SK-N-SH treated with all-trans-retinoic acid at 6 μM for 48 hours (cell line): ENCODE measurements around the gene TAPBP.
"Not testable (repeated sequence)": the region's sequence is repeated elsewhere in the genome, so short reads cannot be mapped to it uniquely, and the experiment has no call there.

Source experiments
- ATAC-seq: fragments of 200-7000 bp; cut with Tn5 transposase; 3 replicates; pipeline ENCODE4 v1.9.1; 2020; ENCODE audit warnings: mild to moderate bottlenecking, moderate library complexity
- ARNTL ChIP-seq: fragments of 450-650 bp; formaldehyde crosslinking; IDR thresholded peaks from 2 replicates; pipeline ENCODE4 v1.5.0; 2020; ENCODE audit warnings: low read depth, mild to moderate bottlenecking, moderate library complexity, borderline replicate concordance
- BACH2 ChIP-seq: fragments of 250-450 bp; sonication (Bioruptor Pico); IDR thresholded peaks from 2 replicates; pipeline ENCODE4 v1.9.0; 2021; ENCODE audit warnings: mild to moderate bottlenecking, borderline replicate concordance
- ESRRG ChIP-seq: fragments of 250-450 bp; sonication (Bioruptor Pico); IDR thresholded peaks from 2 replicates; pipeline ENCODE4 v1.6.1; 2021; ENCODE audit warnings: mild to moderate bottlenecking
- GLIS3 ChIP-seq: fragments of 250-450 bp; sonication (Bioruptor Pico); IDR thresholded peaks from 2 replicates; pipeline ENCODE4 v1.5.0; 2020; ENCODE audit warnings: mild to moderate bottlenecking, moderate library complexity
- OSR1 ChIP-seq: fragments of 250-450 bp; sonication (Bioruptor Pico); IDR thresholded peaks from 2 replicates; pipeline ENCODE4 v1.8.0; 2022; ENCODE audit warnings: moderate library complexity, mild to moderate bottlenecking, inconsistent platforms
- PPARA ChIP-seq: fragments of 250-450 bp; sonication (Bioruptor Pico); IDR thresholded peaks from 2 replicates; pipeline ENCODE4 v1.5.0; 2020; ENCODE audit warnings: mild to moderate bottlenecking, borderline replicate concordance
- SNAI2 ChIP-seq: fragments of 250-450 bp; sonication (Bioruptor Pico); IDR thresholded peaks from 2 replicates; pipeline ENCODE4 v1.5.0; 2020; ENCODE audit warnings: mild to moderate bottlenecking, moderate library complexity
- TCF4 ChIP-seq: fragments of 250-450 bp; sonication (Bioruptor Pico); IDR thresholded peaks from 2 replicates; pipeline ENCODE4 v1.8.0; 2021; ENCODE audit warnings: mild to moderate bottlenecking, moderate library complexity, borderline replicate concordance
- TOX ChIP-seq: fragments of 250-450 bp; sonication (Bioruptor Pico); IDR thresholded peaks from 2 replicates; pipeline ENCODE4 v1.8.0; 2021; ENCODE audit warnings: mild to moderate bottlenecking, moderate library complexity, borderline replicate concordance
- ZFP30 ChIP-seq: fragments of 450-650 bp; formaldehyde crosslinking; IDR thresholded peaks from 2 replicates; pipeline ENCODE4 v1.5.0; 2022; ENCODE audit warnings: mild to moderate bottlenecking, moderate library complexity
- ZNF8 ChIP-seq: fragments of 450-650 bp; formaldehyde crosslinking; IDR thresholded peaks from 2 replicates; pipeline ENCODE4 v1.5.0; 2020; ENCODE audit warnings: mild to moderate bottlenecking, moderate library complexity
- TF ChIP-seq, protein P1 (sequence below): fragments of 250-450 bp; sonication (Bioruptor Pico); IDR thresholded peaks from 2 replicates; pipeline ENCODE4 v1.5.1; 2021; ENCODE audit warnings: mild to moderate bottlenecking, moderate library complexity
- TF ChIP-seq, protein P2 (sequence below): fragments of 250-450 bp; sonication (Bioruptor Pico); IDR thresholded peaks from 2 replicates; pipeline ENCODE4 v1.8.0; 2021; ENCODE audit warnings: low read depth, mild to moderate bottlenecking, moderate library complexity, borderline replicate concordance
- TF ChIP-seq, protein P3 (sequence below): fragments of 250-450 bp; sonication (Bioruptor Pico); IDR thresholded peaks from 2 replicates; pipeline ENCODE4 v1.5.0; 2020; ENCODE audit warnings: mild to moderate bottlenecking, moderate library complexity
- TF ChIP-seq, protein P4 (sequence below): fragments of 250-450 bp; sonication (Bioruptor Pico); IDR thresholded peaks from 2 replicates; pipeline ENCODE4 v1.8.0; 2020; ENCODE audit warnings: mild to moderate bottlenecking, moderate library complexity, borderline replicate concordance

TAPBP gene

DNA sequence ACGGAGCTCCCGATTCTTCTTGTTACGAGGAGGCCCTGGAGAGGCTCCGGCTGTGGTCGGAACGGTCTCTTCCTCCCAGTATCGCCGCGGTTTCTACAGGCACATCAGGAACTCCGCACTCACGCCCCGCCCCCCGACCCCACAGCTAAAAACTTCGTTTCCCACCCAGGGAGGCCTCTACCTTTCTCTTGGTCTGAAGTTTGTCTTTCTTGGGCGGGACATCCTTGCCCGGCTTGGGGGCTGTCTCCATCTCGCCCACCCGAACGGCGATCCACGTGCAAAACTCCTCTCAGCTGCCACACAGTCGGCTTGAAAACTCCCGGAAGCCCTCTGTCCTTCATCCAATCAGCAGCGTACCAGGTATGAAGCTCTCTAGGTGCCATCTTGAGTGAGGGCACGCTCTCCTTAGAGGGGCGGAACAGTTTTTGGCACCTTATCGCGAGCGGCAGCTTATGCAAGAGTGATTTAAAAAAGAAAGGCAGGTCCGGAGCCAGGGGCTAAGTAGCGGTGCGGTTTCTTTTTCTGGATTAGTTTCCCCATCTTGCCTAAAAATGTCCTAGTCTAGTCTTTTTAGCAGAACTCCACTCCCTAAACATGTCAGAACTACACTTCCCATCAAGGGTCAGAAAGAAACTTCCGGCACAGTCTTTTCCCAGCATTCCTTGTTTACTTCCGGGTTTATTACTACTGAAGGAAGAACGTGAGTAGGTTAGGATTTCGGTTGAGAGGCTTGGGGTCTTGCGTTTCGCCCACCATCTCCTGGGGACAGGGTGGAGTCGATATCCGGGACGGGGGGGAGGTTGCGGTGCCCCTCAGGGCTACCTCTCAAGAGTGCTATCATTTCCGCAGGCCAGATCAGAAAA lies 24.7 kb downstream of the TAPBP start, which contains the start of the genes PFDN6 and WDR46:
TSS of gene PFDN6 (plus strand) at position 681 of the 863 bp plus-strand sequence. CDS start 256 bp downstream, outside the sequence.
TSS of gene WDR46 (minus strand) at position 319 of the 863 bp plus-strand sequence. CDS start at position 250, 69 bp downstream.
- ATAC-seq: peak; percentile 96
- TF ChIP-seq PPARA (CRISPR knock-in tag): peak; percentile 68; the same call in 1 of the 2 replicates
- TF ChIP-seq, protein P1, sequence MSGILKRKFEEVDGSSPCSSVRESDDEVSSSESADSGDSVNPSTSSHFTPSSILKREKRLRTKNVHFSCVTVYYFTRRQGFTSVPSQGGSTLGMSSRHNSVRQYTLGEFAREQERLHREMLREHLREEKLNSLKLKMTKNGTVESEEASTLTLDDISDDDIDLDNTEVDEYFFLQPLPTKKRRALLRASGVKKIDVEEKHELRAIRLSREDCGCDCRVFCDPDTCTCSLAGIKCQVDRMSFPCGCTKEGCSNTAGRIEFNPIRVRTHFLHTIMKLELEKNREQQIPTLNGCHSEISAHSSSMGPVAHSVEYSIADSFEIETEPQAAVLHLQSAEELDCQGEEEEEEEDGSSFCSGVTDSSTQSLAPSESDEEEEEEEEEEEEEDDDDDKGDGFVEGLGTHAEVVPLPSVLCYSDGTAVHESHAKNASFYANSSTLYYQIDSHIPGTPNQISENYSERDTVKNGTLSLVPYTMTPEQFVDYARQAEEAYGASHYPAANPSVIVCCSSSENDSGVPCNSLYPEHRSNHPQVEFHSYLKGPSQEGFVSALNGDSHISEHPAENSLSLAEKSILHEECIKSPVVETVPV (CRISPR knock-in tag): no peak

DNA sequence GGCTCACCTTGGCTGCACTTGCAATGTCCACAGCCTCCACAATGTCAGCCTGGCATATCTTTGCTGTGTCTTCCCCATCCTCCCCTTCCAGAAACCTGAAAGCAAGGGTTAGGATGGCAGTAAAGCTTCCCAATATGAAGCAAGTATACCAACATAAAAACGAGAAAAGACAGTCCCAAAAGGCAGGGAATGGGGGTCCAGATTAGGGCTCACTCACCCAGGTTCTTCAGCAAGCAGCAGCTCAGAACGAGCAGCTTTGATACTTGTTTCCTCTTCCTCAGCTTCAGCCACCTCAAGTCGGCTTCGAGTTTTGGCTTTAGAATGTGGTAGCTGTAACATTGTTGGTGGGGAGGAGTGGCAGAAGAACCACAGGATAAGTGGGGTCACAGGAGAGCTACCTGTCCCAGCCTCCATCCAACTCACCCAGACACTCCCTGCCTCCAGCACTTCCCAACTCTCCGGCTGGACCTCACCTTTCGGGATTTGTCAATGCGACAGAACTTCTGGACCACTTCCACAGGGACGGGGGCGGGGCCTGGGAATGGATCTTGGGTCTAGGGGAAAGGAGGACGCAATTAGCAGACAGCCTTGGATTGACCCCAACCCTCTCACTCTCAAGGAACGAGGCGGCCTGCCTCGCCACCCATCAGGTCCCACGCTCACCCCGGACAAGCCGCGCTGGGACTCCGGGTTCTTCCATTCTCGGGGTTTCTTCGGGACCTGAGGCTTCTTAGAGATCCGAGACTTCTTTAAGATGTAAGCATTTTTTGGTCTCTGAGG lies 25.5 kb downstream of the TAPBP start:
- no peak for TF ChIP-seq GLIS3 (CRISPR knock-in tag)
- no peak for TF ChIP-seq ZFP30 (CRISPR knock-in tag)
- TF ChIP-seq OSR1: no peak
- no peak for TF ChIP-seq TOX (CRISPR knock-in tag)
- TF ChIP-seq, all 23 proteins: peak for 0
- ATAC-seq: no peak

DNA sequence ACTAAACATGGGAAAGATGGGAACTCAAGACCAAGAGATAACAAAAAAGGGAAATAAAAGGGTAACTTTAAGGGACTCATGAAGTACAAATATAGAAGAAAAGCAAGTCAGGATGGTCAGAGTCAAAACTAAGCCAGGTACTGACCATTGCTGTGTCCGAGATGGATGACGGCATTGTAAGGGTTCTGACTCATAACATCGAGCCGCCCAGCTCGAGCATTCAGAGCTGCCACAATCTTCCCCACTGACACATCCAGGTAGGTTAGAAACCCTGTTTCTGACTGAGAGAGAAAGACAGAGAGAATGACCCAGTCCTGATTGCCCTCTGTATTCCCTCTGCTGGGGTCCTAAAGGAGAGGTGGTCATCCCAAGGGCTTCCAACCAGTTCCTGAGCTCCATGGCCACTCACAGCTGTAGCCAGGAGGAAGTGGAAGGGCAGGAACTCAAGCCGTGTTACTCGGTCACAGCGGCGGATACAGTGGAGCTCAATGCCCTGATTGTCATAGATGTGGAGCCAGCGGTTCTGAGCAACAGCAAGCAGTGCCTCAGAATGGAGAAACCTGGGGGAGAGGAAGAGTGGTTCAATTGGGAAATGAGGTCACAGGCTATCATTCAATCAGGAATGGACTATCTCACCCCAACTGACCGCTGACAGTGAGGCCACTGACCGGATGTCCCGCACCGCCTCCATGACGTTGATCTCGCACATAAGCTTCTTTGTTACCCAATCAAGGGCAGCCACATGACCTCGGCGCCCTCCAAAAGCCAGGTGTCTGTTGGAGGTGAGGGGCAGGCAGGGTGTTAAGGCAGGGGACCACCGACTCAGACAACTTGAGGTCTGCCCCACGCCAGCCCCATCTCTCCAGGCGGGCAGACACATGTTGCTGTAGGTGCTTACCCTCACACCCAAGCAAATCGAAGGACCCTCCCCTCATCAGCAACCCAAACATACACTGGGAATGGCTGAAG lies 26.6 kb downstream of the TAPBP start:
- TF ChIP-seq ARNTL (CRISPR knock-in tag) (no peak), OSR1 (no peak), ESRRG (no peak), TCF4 (CRISPR knock-in tag) (no peak), SNAI2 (CRISPR knock-in tag) (no peak), BACH2 (no peak), ZFP30 (CRISPR knock-in tag) (no peak), ZNF8 (CRISPR knock-in tag) (no peak)
- TF ChIP-seq, protein P2, sequence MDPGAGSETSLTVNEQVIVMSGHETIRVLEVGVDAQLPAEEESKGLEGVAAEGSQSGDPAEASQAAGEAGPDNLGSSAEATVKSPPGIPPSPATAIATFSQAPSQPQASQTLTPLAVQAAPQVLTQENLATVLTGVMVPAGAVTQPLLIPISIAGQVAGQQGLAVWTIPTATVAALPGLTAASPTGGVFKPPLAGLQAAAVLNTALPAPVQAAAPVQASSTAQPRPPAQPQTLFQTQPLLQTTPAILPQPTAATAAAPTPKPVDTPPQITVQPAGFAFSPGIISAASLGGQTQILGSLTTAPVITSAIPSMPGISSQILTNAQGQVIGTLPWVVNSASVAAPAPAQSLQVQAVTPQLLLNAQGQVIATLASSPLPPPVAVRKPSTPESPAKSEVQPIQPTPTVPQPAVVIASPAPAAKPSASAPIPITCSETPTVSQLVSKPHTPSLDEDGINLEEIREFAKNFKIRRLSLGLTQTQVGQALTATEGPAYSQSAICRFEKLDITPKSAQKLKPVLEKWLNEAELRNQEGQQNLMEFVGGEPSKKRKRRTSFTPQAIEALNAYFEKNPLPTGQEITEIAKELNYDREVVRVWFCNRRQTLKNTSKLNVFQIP (CRISPR knock-in tag): no peak
- TF ChIP-seq, protein P3, sequence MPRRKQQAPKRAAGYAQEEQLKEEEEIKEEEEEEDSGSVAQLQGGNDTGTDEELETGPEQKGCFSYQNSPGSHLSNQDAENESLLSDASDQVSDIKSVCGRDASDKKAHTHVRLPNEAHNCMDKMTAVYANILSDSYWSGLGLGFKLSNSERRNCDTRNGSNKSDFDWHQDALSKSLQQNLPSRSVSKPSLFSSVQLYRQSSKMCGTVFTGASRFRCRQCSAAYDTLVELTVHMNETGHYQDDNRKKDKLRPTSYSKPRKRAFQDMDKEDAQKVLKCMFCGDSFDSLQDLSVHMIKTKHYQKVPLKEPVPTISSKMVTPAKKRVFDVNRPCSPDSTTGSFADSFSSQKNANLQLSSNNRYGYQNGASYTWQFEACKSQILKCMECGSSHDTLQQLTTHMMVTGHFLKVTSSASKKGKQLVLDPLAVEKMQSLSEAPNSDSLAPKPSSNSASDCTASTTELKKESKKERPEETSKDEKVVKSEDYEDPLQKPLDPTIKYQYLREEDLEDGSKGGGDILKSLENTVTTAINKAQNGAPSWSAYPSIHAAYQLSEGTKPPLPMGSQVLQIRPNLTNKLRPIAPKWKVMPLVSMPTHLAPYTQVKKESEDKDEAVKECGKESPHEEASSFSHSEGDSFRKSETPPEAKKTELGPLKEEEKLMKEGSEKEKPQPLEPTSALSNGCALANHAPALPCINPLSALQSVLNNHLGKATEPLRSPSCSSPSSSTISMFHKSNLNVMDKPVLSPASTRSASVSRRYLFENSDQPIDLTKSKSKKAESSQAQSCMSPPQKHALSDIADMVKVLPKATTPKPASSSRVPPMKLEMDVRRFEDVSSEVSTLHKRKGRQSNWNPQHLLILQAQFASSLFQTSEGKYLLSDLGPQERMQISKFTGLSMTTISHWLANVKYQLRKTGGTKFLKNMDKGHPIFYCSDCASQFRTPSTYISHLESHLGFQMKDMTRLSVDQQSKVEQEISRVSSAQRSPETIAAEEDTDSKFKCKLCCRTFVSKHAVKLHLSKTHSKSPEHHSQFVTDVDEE (CRISPR knock-in tag): no peak
- TF ChIP-seq, protein P4, sequence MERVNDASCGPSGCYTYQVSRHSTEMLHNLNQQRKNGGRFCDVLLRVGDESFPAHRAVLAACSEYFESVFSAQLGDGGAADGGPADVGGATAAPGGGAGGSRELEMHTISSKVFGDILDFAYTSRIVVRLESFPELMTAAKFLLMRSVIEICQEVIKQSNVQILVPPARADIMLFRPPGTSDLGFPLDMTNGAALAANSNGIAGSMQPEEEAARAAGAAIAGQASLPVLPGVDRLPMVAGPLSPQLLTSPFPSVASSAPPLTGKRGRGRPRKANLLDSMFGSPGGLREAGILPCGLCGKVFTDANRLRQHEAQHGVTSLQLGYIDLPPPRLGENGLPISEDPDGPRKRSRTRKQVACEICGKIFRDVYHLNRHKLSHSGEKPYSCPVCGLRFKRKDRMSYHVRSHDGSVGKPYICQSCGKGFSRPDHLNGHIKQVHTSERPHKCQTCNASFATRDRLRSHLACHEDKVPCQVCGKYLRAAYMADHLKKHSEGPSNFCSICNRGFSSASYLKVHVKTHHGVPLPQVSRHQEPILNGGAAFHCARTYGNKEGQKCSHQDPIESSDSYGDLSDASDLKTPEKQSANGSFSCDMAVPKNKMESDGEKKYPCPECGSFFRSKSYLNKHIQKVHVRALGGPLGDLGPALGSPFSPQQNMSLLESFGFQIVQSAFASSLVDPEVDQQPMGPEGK (CRISPR knock-in tag): no peak
- ATAC-seq: no peak

DNA sequence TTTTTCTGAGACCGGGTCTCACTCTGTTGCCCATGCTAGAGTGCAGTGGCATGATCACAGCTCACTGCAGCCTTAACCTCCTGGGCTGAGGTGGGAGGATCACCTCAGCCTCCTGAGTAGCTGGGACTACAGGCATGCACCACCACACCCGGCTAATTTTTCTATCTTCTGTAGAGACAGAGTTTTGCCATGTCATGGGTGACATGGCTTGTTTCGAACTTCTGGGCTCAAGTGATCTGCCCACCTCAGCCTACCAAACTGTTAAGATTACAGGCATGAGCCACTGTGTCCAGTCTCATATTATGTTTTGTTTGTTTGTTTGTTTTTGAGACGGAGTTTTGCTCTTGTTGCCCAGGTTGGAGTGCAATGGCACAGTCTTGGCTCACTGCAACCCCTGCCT lies 28.7 kb downstream of the TAPBP start:
- not testable (repeated sequence) for ATAC-seq
